ENCODE measurements around the gene MLLT6.

The MLLT6 gene

DNA sequence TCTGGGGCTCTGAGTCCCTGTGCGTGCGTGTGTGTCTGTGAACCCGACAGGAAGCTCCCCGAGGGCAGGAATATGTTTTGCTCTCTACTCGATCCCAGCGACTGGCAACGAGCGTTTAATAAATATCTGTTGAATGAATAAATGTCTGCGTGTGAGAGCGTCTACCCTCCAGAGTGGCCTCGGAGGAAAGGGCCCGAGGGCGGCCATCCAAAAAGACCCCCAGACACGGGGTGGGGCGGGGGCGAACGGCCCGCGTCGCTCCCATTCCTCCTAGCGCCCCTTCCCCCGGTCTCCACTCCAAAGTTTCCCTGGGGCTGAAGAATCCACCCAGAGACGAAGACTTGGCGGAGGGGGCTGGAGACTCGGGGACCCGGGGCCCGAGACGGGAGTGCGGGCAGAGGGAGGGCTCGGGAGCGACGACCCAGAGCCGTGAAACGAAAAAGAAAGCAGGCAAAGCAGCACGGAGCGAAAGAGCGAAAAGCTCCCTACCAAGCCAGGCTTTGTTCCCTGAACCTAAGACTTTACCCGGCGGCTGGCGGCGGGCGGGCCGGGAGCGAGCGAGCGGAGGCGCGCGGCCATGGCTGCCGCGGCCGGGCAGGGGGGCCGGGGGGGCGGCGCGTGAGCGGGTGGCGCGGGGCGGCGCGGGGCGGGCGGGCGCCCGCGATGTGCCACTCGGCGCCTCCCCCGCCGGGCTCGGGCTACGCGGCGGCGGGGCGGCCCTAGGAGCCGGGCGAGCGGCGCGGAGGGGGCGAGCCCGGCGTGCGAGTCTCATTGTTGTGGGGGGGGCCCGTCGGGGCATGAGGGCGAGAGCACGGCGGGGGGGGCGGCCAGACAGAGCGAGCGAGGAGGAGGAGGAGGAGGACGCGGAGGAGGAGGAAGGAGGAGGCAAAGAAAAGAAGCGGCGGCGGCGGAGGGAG is at the start of gene MLLT6:
MLLT6 (plus strand) TSS at position 668 of the 917 bp plus-strand sequence. CDS start 360 bp downstream, outside the sequence.
- DNase-seq (ENCODE audit: low spot score), result peak; percentile 77

DNA sequence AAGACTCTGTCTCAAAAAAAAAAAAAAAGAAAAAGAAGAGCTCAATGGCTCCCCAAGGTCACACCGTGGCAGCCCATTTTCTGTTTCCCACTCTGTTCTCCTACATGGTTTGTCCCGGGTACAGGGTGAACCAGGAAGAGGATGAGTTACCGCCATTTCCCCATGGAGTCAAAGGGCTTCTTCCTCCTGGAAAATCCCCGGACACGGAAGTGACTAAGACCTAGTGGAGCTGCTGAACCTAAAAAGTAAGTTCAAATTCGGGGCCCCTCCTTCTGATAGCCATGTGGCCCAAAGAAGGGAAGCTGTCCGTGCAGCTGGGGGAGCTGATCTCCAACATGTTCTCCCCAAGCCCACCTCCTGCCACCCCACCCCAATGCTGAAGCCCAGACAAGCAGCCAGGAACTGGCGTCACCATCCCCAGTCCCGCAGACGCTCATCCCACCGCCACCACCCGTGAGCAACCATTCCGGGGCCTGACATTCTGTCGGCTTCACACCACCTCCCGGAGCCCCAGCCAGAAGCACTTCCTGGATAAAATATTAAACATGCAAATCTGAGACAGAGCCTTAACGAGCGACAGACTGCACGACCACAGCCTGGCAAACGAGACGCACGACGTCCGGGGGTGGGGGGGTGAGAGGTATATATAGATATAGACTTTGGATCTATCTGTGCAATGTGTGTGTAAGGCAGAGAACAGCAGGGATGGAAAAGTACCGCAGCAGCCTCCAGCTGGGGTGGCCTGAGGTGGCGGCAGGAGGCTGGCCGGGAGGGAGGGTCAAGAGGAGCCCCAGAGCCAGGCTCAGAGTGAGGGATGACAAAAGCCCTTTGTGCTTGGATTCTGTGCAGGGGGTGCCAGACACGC is 47.9 kb upstream of the MLLT6 start:
- DNase-seq (ENCODE audit: low spot score), result no peak

DNA sequence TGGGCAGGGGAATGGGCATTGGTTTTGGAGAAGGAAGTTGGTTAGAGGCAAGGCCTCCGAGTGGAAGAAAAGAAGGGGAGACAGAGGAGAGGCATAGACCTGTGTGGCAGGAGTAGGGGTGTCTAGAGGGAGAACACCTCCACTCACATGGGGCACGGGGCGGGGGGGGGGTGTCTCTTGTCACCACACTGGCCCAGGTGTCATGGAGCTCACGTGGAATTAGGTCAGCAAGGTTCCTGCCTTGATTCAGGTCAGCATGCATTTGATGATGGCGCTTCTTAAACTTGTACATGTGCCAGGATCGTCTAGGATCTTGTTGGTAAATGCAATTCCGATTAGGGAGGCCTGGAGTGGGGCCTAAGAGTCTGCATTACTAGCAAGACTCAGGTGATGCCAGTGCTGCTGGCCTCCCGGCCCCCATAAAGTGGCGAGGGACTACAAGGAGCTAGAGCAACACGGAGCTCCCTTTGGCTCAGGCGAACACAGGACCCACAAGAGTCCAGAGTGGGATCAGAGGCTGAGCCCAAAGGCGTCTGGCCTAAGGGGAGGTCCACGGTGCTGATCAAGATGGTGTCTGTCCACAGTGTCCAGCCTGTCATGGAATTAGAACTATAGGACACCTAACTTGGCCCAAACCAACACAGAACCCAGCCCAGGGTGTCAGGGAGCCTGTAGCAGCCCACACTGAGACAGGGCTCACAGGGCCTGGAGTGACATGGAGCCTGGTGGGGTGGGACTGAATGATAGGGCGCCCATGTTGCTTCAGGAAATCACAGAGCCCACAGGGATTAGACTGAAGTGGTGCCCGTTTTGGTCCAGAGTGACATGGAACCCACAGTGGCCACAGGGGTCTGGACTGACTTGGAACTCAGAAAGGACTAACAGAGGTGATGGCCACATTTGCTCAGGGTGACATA is 47.0 kb upstream of the MLLT6 start:
- DNase-seq (ENCODE audit: low spot score), result no peak

DNA sequence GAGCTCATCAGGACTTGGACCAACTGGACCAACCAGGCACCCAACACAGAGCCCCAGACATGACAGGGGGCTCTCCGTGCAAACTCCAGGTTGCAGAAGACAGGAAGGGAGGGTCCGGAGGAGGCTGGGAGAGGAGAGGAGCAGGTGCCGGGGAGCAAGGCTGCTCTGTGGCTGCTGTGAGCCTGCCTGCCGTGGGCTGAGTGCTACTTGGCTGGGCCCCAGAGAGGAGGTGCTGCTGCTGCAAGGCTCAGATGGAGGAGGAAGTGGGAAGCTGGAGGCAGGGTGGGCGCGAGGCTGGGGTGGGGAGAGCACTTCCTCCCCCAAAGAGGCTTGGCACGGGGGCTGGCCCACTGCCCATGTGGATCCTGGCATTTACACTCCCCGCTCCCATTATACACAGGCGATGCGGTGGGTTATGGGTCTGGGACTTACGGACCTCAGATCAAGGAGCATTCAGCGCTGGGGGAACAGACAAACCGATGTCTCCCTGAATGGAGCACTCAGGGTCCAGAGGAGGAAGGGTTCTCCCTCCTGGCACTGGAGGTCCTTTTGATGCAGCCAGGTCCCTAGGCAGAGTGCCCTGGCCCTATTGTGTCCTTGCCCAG is 46.2 kb upstream of the MLLT6 start:
- no peak for DNase-seq (ENCODE audit: low spot score)

DNA sequence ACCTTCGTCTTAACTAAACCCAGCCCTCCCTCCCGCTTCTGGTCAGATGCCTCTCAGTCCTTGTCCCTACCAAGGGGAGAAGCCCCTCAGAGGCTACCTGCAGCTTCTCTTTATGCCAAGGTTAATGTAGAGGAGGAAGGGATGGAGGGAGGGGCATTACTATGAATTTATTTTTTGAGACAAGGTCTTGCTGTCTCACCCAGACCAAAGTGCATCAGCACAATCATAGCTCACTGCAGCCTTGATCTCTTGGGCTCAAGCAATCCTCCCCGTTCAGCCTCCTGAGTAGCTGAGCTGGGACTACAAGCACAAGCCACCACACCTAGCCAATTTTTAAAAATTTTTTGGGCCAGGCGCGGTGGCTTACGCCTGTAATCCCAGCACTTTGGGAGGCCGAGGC is 45.7 kb upstream of the MLLT6 start:
- no peak for DNase-seq (ENCODE audit: low spot score)

DNA sequence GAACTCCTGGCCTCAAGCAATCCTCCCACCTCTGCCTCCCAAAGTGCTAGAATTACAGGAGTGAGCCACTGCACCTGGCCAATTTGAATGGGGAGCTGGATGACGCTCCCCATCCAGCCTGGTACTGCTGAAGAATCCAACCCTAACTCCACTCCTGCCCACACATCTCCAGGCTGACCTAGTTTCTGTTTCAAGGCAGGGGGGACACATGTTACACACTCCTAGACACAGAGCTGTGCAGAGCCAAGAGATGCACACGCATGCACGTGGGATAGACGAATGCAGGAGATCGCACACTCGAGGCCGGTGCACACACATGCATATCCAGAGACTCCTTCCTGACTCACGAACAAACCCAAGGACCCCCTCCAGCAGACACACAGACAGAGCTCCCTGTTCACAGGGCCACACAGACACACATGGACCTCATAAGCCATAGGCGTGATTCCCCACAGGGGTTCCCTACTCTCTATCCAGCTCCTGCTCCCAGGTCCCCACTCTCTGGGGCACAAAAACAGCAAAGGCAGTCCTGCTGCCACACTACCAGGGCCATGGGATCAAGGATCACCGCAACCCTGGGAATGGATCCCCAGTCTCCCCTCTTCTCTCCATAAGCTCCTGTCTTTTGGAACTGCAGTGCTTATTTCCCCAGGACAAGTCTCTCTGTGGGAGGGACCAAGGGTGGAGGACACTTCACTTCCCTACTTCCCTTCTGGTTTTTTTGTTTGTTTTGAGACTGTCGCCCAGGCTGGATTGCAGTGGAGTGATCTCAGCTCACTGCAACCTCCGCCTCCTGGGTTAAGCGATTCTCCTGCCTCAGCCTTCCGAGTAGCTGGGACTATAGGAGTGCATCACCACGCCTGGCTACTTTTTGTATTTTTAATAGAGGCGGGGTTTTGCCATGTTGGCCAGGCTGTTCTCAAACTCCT is 44.7 kb upstream of the MLLT6 start:
- no peak for DNase-seq (ENCODE audit: low spot score)

DNA sequence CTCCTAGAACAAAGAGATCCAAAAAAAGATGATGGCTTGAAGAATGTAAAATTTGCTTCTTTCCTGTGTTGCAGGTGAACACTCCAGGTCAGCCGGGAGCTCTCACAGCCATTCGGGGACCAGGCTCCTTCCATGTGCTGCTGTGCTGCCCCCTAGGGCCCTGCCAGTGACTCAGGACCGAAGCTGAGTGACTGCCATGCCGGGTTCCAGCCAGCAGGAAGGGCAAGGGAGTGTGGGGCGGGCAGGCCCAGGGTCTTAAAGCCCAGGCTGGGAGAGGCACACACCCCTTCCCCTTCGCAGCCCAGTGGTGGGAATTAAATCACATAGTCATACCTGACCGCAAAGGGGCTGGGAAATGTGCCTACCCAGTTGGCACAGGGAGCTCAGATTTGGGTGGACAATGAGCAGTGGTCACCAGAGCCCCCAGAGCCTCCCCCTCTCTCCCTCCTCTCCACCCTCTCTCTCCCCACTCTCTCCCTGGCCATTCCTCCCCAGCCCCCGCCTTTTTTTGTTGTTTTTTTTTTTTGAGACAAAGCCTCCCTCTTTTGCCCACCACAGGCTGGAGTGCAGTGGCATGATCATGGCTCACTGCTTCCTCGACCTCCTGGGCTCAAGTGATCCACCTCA is 41.8 kb upstream of the MLLT6 start:
- peak; percentile 50 for DNase-seq (ENCODE audit: low spot score)

DNA sequence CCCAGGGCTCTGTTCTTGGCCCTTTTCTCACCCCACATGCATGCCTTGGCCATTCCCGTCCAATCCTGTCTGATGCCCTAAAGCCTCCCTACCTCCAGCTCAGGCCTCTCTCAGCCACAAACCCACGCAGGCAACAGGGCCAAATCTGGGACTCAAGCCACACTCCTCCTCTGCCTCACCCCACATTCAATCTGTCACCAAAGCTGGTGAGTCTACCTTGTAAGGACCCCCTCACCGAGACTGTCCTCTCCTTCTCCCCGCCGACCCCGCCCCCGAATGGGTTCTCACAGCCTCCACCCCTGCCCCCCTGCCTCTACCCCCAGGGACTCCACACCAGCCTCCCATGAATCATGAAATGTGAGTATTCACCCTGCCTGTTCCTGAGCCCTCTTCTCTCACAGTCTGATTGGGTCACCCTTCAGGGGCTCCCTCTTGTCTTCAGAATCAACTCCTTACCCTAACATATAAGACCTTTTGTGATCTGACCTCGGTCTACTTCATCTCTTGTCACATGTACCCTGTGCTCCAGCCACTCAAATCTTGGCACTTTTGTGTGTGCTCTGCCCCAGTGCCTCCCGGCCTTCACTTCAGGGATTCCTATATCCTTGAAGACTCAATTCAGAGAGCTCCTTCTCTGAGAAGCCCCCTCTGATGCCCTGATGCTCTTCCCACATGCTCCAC is 41.0 kb upstream of the MLLT6 start:
- no peak for DNase-seq (ENCODE audit: low spot score)

DNA sequence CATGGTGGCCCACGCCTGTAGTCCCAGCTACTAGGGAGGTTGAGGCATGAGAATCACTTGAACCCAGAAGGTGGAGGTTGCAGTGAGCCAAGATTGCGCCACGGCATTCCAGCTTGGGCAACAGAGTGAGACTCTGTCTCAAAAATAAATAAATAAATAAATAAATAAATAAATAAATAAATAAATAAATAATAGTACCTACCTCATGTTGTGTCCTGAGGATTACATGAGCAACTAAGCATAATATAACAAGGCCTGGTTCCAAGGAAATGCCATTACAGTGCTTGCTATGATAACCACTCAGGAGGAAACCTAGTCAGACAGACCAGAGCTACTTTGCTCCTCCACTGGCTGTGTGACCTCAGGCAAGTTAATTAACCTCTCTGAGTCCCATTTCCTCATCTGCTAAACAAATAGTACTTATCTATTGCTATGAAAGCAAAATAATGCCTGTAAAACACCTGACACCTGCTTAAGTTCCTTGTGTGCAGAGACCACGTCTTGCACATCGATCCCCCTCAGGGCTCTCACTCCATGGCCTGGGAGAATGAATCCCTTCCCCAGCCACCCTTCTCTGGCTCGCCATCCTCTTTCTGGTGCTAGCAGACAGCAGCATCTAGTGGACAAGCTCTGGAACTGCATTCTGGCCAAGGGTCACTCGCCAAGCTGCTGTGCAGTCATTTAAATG is 37.8 kb upstream of the MLLT6 start:
- DNase-seq (ENCODE audit: low spot score), result peak; percentile 73

DNA sequence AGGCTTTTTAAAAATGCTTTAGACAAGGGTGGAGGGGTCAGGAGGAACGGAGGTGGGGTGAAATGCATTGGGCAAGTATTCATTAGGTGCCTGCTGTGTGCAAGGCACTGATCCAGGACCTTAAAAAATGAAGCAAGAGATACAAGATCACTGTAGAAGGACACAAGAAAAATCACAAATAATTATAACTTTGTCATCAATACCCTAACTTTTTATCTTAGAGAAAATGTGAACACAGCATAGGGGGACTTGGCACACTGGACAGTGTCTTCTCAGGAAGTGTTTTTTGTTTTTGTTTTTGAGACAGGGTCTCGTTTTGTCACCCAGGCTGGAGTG is 37.3 kb upstream of the MLLT6 start:
- DNase-seq (ENCODE audit: low spot score), result no peak

DNA sequence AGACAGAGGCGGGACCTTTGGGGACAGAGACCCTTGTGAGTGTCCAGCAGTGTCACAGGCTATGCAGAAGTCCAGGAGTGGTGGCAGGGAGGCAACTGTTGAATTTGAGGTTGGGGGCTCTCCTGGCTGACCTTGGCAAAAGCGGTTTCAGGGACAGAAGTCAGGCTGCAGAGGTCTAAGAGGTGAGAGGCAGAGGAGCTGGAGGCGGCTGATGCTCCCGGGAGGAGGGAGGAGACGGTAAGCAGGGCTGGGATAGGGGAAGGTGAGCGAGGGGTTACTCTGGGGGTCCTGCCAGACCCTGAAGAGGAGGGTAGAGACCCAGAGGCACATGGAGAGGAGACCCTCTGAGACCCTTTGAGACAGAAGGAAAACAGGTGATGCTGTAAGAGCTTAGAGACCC is 35.6 kb upstream of the MLLT6 start:
- no peak for DNase-seq (ENCODE audit: low spot score)

DNA sequence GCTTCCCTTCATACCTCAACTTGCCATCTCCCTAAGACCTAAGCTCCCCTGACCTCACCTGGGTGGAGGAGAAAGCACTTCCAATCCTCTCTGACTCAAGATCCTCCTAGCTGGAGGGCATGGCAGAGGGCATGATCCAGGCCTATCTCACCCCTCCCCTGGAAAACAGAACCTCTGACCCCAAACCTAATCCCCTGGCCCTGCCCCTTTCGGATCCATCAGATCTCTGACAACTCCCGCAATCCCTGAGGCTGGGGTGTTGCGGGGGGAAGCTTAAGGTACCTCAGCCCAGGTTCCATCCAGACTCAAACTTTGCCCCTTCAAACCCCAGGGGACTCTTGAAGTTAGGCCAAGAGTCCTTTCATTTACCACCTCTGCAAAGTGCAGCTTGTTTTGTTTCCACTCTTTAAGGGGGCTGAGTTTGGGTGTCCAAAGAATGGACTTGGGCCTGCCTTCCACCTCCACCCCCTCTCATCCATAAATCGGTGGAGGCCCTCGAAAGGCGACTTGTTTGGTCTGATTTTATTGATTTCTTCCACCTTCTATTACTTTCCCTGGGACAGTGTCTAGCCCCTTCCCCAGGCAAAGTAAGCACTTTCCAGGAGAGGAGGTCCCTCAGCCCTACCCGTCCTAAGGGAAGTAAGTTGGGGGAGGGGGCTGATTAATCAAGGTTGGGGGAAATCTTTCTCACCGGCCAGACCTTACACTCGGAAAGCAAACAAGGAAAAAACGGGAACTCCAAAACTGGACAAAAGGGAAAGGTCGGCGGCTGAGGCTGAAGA is 32.9 kb upstream of the MLLT6 start:
- DNase-seq (ENCODE audit: low spot score), result no peak

DNA sequence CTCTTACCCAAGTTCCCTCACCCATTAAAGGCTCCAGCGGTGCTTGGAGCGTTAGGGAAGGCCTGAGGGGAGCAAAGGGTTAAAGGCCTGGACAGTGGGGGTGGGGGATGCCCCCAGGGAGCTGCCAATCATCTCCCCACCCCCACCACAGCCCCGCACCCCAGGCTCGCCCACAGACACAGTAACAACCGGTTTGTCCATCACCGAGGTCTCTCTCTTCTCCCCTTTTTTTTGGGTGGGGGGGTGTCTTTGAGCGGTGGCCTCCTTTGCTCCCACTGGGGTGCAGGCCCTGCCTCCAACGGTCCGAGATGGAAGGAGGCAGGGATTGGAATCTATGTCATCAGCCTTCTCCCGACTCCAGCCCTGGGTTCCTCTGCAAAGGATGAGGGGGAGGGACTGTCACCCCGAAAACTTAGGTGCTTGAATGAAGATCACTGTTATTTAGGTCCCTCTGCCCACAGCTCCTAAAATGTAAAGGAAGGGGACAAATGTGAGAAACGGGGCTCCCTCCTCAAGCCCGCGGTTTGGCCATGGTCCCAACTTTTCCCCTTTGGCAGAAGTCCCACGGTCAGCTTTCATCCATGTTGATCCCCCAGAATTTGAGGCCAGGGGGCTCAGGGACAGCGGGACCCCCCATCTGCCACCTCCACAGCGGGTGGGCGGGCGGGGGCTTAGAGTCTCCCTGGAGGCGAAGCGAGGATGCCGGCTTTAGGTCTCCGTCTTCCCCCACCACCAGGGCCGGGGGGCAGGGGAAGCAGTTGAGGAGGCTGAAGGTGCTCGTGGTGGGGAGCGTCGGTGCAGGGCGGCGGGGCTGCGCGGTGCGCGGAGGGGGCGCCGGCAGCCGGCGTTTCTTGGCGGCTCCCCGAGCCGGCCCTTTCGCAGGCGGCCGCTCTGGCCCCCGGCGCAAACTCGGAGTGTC is 32.0 kb upstream of the MLLT6 start:
- DNase-seq (ENCODE audit: low spot score), result no peak

DNA sequence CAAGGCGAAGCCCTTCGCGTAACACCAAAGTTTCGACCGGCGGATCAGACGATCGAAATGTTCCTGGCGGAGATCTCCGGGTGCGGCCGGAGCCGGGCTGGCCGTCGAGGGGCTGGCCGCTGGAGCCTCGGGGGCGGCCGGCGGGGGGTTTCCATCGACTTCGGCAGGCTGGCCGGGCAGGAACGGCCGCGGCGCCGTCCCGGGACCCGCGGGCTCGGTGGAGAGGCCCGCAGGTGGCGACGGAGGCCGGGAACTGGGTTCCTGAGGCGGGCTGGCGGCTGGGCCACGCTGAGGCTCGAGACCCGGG is 31.4 kb upstream of the MLLT6 start:
- DNase-seq (ENCODE audit: low spot score), result no peak

DNA sequence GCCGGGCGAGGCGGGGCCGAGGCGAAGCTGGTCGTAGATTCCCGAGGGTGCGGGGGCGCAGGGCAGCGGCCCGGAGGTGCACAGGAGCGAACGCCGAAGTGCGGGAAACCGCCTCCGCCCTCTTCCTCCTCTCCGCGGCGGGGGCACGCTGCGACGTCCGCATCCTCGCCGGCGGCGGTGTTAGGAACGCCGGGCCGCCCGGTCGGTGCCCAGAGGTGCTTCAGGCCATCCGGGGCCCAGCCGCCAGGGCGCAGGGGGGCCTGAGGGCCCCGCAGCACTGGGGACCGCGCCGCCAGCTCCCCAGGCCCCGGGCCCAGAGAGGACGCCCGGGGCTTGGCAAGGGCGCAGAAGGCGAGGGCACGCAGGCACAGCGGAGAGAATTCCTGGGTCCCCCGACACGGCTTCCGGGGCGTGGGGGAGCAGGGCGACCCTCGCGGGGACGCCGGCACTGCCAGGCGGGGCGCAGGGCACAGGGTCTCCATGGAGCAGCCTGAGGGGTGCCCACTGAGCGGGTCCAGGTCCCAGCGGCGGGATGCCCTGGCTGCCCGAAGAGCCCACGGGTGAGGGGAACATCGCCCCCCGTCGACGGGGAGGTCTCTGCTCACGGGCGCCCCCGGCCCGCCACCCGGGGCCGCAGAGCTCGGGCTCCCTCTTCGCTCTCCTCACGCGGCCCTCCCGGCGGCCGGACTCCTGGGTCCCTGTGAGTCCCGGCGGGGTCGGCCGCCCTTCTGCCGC is 30.9 kb upstream of the MLLT6 start:
- no peak for DNase-seq (ENCODE audit: low spot score)
